DOHH2 (cell line): ENCODE data around the gene FAAH.

ENCODE experiments used
- H3F3A ChIP-seq: fragments of 200-600 bp; sonication (generic), shearing (Covaris generic); 2 replicates; pipeline ENCODE4 v1.6.0; 2016; ENCODE audit warnings: antibody characterized with exemption, mild to moderate bottlenecking; ENCODE audit not compliant: control insufficient read depth, insufficient read depth
- H3K27ac ChIP-seq: fragments of 200-600 bp; sonication (generic); 2 replicates; pipeline ENCODE4 v1.5.1; 2014; ENCODE audit warnings: low read depth, mild to moderate bottlenecking, low read length, moderate library complexity
- H3K27me3 ChIP-seq: fragments of 200-600 bp; sonication (generic); 2 replicates; pipeline ENCODE4 v1.6.1; 2014; ENCODE audit warnings: mild to moderate bottlenecking, low read length, mixed read lengths; ENCODE audit not compliant: control insufficient read depth
- H3K36me3 ChIP-seq: fragments of 200-600 bp; sonication (generic); 2 replicates; pipeline ENCODE4 v1.6.1; 2014; ENCODE audit warnings: mild to moderate bottlenecking, low read length, moderate library complexity, mixed read lengths; ENCODE audit not compliant: control insufficient read depth
- H3K4me1 ChIP-seq: fragments of 200-600 bp; sonication (generic); 2 replicates; pipeline ENCODE4 v1.6.1; 2014; ENCODE audit warnings: mild to moderate bottlenecking, low read length, mixed read lengths; ENCODE audit not compliant: control insufficient read depth
- H3K4me2 ChIP-seq: fragments of 200-600 bp; sonication (generic); 2 replicates; pipeline ENCODE4 v1.6.0; 2014; ENCODE audit warnings: mild to moderate bottlenecking, low read length, moderate library complexity
- H3K4me3 ChIP-seq: fragments of 200-600 bp; sonication (generic); 2 replicates; pipeline ENCODE4 v1.5.1; 2014; ENCODE audit warnings: mild to moderate bottlenecking, low read length, mixed read lengths
- H3K79me2 ChIP-seq: fragments of 200-600 bp; sonication (generic); 2 replicates; pipeline ENCODE4 v1.6.1; 2014; ENCODE audit warnings: mild to moderate bottlenecking, low read length, mixed read lengths; ENCODE audit not compliant: control insufficient read depth
- H3K9me2 ChIP-seq: fragments of 200-600 bp; sonication (generic); replicated peaks from 2 replicates; pipeline ENCODE4 v1.6.1; 2014; ENCODE audit warnings: mild to moderate bottlenecking, low read length, mixed read lengths; ENCODE audit not compliant: control insufficient read depth
- H3K9me3 ChIP-seq: fragments of 200-600 bp; sonication (generic); 2 replicates; pipeline ENCODE4 v1.6.1; 2014; ENCODE audit warnings: antibody characterized with exemption, low read length, mixed read lengths; ENCODE audit not compliant: control insufficient read depth, insufficient read depth
- H4K20me1 ChIP-seq: fragments of 200-600 bp; sonication (generic); 2 replicates; pipeline ENCODE4 v1.6.0; 2014; ENCODE audit warnings: low read depth, mild to moderate bottlenecking, antibody characterized with exemption, low read length, moderate library complexity; ENCODE audit not compliant: control insufficient read depth, insufficient read depth
- CTCF ChIP-seq: fragments of 200-600 bp; sonication (generic); IDR thresholded peaks from one replicate; pipeline ENCODE4 v1.5.1; 2014; ENCODE audit warnings: antibody characterized with exemption, mild to moderate bottlenecking, low read depth, low read length; ENCODE audit not compliant: poor library complexity, severe bottlenecking
- EZH2phosphoT487 ChIP-seq: fragments of 200-600 bp; sonication (generic); IDR thresholded peaks from 2 replicates; pipeline ENCODE4 v1.6.1; 2017; ENCODE audit warnings: borderline replicate concordance, mild to moderate bottlenecking, antibody characterized with exemption, low read length, moderate library complexity, mixed read lengths

FAAH gene

GRCh38 chr1:46434358-46434757 lies 40.2 kb downstream of the FAAH start:
- Histone ChIP-seq H3K36me3 (no peaks in the 10 kb centered on the region), H3K9me2 (no peaks in the 10 kb centered on the region), H3K27me3 (peaks cover 24% of the 10 kb centered on the region), H3F3A (no peaks in the 10 kb centered on the region), H3K27ac (no peak overlapping the region), H4K20me1 (no peaks in the 10 kb centered on the region), H3K79me2 (no peaks in the 10 kb centered on the region), H3K4me3 (no peak overlapping the region), H3K9me3 (no peaks in the 10 kb centered on the region), H3K4me2 (no peak overlapping the region), H3K4me1 (no peaks in the 10 kb centered on the region)
- TF ChIP-seq CTCF, result no peak
- no peak for TF ChIP-seq EZH2phosphoT487

DNA sequence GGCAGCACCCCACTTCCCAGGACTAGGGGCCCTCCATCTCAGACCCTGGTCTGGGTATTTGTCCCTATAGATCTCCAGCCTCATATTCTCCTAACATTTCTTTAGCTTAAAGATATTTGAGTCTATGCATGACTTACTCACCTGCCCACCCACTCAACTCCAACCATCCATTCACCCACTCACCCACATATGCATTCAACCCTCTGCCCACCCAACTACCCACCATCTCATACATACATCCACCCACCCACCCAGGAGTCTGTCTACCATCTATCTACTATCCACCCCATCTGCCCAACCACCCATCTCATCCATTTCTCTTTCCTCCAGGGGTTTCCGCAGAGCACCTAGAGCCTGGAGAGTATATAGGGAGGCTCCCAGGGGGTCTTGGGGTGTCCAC lies 42.7 kb downstream of the FAAH start:
- H3K79me2 ChIP-seq, result no peaks in the 10 kb centered on the region
- H3K4me3 ChIP-seq, result no peak overlapping the region
- H3K27me3 ChIP-seq, result peaks cover 28% of the 10 kb centered on the region
- no peak overlapping the region for H3K4me2 ChIP-seq
- no peaks in the 10 kb centered on the region for H3K36me3 ChIP-seq
- no peak overlapping the region for H3K27ac ChIP-seq
- no peaks in the 10 kb centered on the region for H4K20me1 ChIP-seq
- no peaks in the 10 kb centered on the region for H3K4me1 ChIP-seq
- no peaks in the 10 kb centered on the region for H3K9me3 ChIP-seq
- H3F3A ChIP-seq, result no peaks in the 10 kb centered on the region
- TF ChIP-seq CTCF (no peak), EZH2phosphoT487 (no peak)
- H3K9me2 ChIP-seq, result no peaks in the 10 kb centered on the region

DNA sequence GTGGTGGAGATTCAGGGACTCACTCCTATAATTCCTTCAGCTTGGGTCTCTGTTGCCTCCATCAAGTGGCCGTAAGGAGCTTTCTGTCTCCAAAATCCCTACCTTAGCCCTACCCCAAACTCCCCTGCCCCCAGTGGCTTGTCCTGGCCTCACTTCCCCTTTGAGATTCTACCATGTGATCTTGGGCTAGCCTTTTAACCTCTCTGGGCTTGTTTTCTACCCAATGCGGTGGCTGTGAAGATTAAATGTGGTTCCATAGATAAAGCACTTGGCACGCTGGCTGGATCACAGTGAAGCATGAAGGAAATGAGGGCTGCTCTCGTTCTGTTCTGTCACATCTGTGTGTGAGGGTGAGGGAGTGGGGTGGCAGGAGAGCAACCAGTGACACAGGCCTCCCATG lies 43.6 kb downstream of the FAAH start:
- H3K9me3 ChIP-seq, result no peaks in the 10 kb centered on the region
- no peak overlapping the region for H3K4me2 ChIP-seq
- no peak overlapping the region for H3K4me3 ChIP-seq
- H3K79me2 ChIP-seq, result no peaks in the 10 kb centered on the region
- no peaks in the 10 kb centered on the region for H3F3A ChIP-seq
- H4K20me1 ChIP-seq, result no peaks in the 10 kb centered on the region
- H3K9me2 ChIP-seq, result no peaks in the 10 kb centered on the region
- no peak overlapping the region for H3K27ac ChIP-seq
- no peak for TF ChIP-seq EZH2phosphoT487
- no peak for TF ChIP-seq CTCF
- H3K36me3 ChIP-seq, result no peaks in the 10 kb centered on the region
- peaks cover 28% of the 10 kb centered on the region for H3K27me3 ChIP-seq
- peaks cover 5% of the 10 kb centered on the region for H3K4me1 ChIP-seq

- TF ChIP-seq EZH2phosphoT487, result no peak
- no peaks in the 10 kb centered on the region for H3K36me3 ChIP-seq
- H3K4me2 ChIP-seq, result no peak overlapping the region
- no peak overlapping the region for H3K4me3 ChIP-seq
- peaks cover 9% of the 10 kb centered on the region for H3K4me1 ChIP-seq
- H4K20me1 ChIP-seq, result no peaks in the 10 kb centered on the region
- peaks cover 27% of the 10 kb centered on the region for H3K27me3 ChIP-seq
- H3K27ac ChIP-seq, result no peak overlapping the region
- no peaks in the 10 kb centered on the region for H3K79me2 ChIP-seq
- no peaks in the 10 kb centered on the region for H3K9me3 ChIP-seq
- H3F3A ChIP-seq, result no peaks in the 10 kb centered on the region
- no peaks in the 10 kb centered on the region for H3K9me2 ChIP-seq
Measured at GRCh38 chr1:46438346-46438745, 44.2 kb downstream of the FAAH start.
